Measurements from ENCODE around the gene RXRB.

DNA sequence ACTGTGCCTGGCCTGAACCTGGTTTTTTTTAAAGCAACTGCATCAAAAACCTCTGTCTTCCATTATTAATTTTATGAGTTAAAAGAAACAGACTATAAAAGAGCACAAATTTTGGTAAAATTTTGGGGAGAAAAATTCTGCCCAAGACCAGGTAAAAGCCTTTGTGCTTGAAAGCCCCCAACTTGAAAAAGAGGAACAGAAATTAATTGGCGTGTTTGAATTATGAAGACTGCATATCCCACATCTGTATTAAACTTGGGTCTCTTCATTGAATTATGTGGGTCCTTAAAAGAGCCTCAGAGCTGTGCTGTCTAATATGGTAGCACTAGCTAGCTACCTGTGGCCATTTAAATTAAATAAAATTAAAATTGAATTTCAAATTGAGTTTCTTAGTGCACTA, 49.4 kb downstream of the RXRB start:
- TF ChIP-seq, protein P1, sequence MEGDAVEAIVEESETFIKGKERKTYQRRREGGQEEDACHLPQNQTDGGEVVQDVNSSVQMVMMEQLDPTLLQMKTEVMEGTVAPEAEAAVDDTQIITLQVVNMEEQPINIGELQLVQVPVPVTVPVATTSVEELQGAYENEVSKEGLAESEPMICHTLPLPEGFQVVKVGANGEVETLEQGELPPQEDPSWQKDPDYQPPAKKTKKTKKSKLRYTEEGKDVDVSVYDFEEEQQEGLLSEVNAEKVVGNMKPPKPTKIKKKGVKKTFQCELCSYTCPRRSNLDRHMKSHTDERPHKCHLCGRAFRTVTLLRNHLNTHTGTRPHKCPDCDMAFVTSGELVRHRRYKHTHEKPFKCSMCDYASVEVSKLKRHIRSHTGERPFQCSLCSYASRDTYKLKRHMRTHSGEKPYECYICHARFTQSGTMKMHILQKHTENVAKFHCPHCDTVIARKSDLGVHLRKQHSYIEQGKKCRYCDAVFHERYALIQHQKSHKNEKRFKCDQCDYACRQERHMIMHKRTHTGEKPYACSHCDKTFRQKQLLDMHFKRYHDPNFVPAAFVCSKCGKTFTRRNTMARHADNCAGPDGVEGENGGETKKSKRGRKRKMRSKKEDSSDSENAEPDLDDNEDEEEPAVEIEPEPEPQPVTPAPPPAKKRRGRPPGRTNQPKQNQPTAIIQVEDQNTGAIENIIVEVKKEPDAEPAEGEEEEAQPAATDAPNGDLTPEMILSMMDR (IDR thresholded peaks at IDR 0.05): no peak
- TF ChIP-seq POLR2A (IDR thresholded peaks at IDR 0.05): no peak
